Smooth muscle cell (in vitro differentiated cells): ENCODE data around the gene C16orf96. TPM values are rescaled to one million over a fixed set of nuclear protein-coding genes. Genes with fewer than 3 reads are reported as not detected.

Experiments
- DNase-seq: peaks from one replicate; lab custom pipeline; 2025; ENCODE audit not compliant: unreplicated experiment; lab: John Stamatoyannopoulos, UW
- H2AFZ ChIP-seq: fragments of 200-600 bp; sonication (generic); 2 replicates; pipeline ENCODE4 v1.6.0; 2016; ENCODE audit warnings: antibody characterized with exemption, low read depth, mild to moderate bottlenecking
- H3F3A ChIP-seq: fragments of 200-600 bp; sonication (generic); 2 replicates; pipeline ENCODE4 v1.6.0; 2017; ENCODE audit warnings: antibody characterized with exemption, low read depth
- H3K27ac ChIP-seq: fragments of 200-600 bp; sonication (generic); 2 replicates; pipeline ENCODE4 v1.5.1; 2016; ENCODE audit warnings: low read depth, mild to moderate bottlenecking
- H3K27me3 ChIP-seq: fragments of 200-600 bp; sonication (generic); 2 replicates; pipeline ENCODE4 v1.6.1; 2016; ENCODE audit warnings: low read depth, mild to moderate bottlenecking
- H3K36me3 ChIP-seq: fragments of 200-600 bp; sonication (generic); 2 replicates; pipeline ENCODE4 v1.5.1; 2016; ENCODE audit warnings: low read depth
- H3K4me1 ChIP-seq: fragments of 200-600 bp; sonication (generic); 2 replicates; pipeline ENCODE4 v1.5.1; 2016; ENCODE audit warnings: low read depth
- H3K4me2 ChIP-seq: fragments of 200-600 bp; sonication (generic); 2 replicates; pipeline ENCODE4 v1.6.0; 2016; ENCODE audit warnings: mild to moderate bottlenecking
- H3K4me3 ChIP-seq: fragments of 200-600 bp; sonication (generic); 2 replicates; pipeline ENCODE4 v1.5.1; 2016; ENCODE audit warnings: mild to moderate bottlenecking
- H3K79me2 ChIP-seq: fragments of 200-600 bp; sonication (generic); 2 replicates; pipeline ENCODE4 v1.6.0; 2016; ENCODE audit warnings: low read depth, mild to moderate bottlenecking
- H3K9ac ChIP-seq: fragments of 200-600 bp; sonication (generic); 2 replicates; pipeline ENCODE4 v1.6.0; 2016; ENCODE audit warnings: low read depth
- H3K9me3 ChIP-seq: fragments of 200-600 bp; sonication (generic); replicated peaks from 2 replicates; pipeline ENCODE4 v1.5.1; 2016; ENCODE audit warnings: low read depth
- H4K20me1 ChIP-seq: fragments of 200-600 bp; sonication (generic); 2 replicates; pipeline ENCODE4 v1.6.0; 2016; ENCODE audit warnings: low read depth
- whole genome bisulfite sequencing: methylation state at CpG from one replicate; pipeline ENCODE4 v1.1.7; 2016; ENCODE audit warnings: low lambda C conversion rate; 5-methylcytosine and 5-hydroxymethylcytosine counted together
- polyA plus RNA-seq: library from polyadenylated mRNA; unstranded; fragments of >200 nt; fragmentation: Nextera tagmentation; extraction: Ambion mirVana; gene quantifications from 2 replicates; pipeline ENCODE4 v1.2.1, GENCODE V29; 2016
- total RNA-seq: library from RNA; depleted of rRNA; stranded (reverse); fragments of >200 nt; gene quantifications from 2 replicates; pipeline ENCODE4 v1.2.3, GENCODE V29; 2014
- TF ChIP-seq, protein P1 (sequence below): fragments of 200-600 bp; sonication (generic); IDR thresholded peaks from 2 replicates; pipeline ENCODE4 v1.5.1; 2017; ENCODE audit warnings: borderline replicate concordance, mild to moderate bottlenecking, antibody characterized with exemption; ENCODE audit not compliant: insufficient read depth, poor library complexity, severe bottlenecking

The C16orf96 gene
- total and polyA plus RNA-seq, 2 experiments from 2014 or later = 0.09 TPM; not detected in 1

DNA sequence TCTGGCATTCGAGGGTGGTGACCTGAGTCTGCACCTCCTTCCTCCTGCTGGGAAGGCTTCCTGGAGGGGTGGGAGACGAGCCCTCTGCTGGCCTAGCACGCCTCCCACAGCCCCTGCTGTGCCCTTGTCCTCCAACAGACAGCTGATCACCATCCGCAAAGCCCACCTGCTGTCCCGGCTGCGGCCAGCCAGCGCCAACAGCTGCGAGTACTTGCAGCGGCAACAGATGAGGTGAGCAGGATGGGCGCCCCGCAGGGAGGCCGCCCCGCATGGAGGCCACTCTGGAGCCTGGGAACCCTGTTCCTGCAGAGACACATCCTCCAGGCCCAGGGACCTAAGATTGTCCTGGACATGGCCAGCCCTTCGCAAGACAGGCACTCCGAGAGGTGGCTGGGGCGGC, 36.9 kb downstream of the C16orf96 start:
- no peaks in the 10 kb centered on the region for H3K79me2 ChIP-seq
- H3K4me1 ChIP-seq = no peaks in the 10 kb centered on the region
- no peak overlapping the region for H3K9ac ChIP-seq
- no peaks in the 10 kb centered on the region for H3K36me3 ChIP-seq
- H3K27ac ChIP-seq = no peak overlapping the region
- no peaks in the 10 kb centered on the region for H4K20me1 ChIP-seq
- TF ChIP-seq, protein P1, sequence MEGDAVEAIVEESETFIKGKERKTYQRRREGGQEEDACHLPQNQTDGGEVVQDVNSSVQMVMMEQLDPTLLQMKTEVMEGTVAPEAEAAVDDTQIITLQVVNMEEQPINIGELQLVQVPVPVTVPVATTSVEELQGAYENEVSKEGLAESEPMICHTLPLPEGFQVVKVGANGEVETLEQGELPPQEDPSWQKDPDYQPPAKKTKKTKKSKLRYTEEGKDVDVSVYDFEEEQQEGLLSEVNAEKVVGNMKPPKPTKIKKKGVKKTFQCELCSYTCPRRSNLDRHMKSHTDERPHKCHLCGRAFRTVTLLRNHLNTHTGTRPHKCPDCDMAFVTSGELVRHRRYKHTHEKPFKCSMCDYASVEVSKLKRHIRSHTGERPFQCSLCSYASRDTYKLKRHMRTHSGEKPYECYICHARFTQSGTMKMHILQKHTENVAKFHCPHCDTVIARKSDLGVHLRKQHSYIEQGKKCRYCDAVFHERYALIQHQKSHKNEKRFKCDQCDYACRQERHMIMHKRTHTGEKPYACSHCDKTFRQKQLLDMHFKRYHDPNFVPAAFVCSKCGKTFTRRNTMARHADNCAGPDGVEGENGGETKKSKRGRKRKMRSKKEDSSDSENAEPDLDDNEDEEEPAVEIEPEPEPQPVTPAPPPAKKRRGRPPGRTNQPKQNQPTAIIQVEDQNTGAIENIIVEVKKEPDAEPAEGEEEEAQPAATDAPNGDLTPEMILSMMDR = no peak
- no peak overlapping the region for H2AFZ ChIP-seq
- no peaks in the 10 kb centered on the region for H3K27me3 ChIP-seq
- no peaks in the 10 kb centered on the region for H3K9me3 ChIP-seq
- WGBS = 56% methylated on average over 16 of the region's 16 CpGs
- H3F3A ChIP-seq = no peaks in the 10 kb centered on the region
- DNase-seq = no peak
- H3K4me2 ChIP-seq = no peak overlapping the region
- no peak overlapping the region for H3K4me3 ChIP-seq

DNA sequence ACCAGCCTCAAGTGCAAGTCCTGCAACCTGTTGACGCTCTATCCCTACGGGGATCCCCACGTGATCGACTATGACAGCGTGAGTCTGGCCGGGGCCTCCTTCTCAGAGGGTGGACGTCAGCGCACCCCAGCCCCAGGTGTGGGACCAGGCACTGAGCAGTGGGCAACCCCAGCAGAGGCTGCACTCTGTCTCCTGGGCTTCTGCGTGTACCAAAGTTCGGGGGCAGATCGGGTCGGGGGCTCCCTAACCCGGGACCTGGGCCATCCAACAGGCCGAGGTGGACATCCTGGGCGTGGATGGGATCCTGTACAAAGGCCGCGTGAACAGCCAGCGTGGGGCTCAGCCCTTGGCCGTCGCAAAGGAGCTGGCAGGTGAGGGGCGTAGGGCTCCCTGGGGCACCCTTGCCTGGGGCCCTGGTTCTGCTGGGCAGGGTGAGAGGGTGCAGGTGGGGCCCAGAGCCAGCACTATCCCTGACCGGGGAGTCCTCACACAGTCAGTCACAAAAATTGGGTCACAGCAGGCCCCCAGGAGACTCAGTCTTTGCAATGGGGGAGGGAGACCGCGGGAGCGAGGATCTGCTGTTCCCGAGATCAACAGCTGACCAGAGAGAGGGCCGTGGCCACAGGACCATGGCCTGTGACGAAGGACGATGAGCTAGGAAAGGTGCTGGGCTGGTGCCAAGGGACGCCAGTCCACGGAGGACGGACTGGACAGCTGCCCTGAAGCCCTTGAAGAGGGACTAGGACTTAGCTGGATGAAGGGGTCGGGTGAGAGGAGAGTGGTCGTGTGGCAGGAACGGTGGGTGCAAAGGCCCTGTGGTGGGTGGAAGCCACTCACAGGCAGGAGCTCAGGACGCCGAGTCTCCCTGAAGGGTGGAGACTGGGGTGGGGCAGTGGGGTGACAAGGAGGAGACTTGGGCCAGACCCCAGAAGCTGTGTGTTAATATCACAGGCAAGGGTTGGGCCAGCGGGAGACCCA, 38.6 kb downstream of the C16orf96 start:
- no peaks in the 10 kb centered on the region for H3K36me3 ChIP-seq
- H3K4me3 ChIP-seq = no peak overlapping the region
- no peaks in the 10 kb centered on the region for H3K79me2 ChIP-seq
- no peaks in the 10 kb centered on the region for H3F3A ChIP-seq
- no peak overlapping the region for H3K27ac ChIP-seq
- 97% methylated on average over 38 of the region's 38 CpGs for WGBS
- TF ChIP-seq, protein P1 = no peak
- no peaks in the 10 kb centered on the region for H4K20me1 ChIP-seq
- H3K27me3 ChIP-seq = no peaks in the 10 kb centered on the region
- no peak for DNase-seq
- H3K9ac ChIP-seq = no peak overlapping the region
- no peak overlapping the region for H3K4me2 ChIP-seq
- H2AFZ ChIP-seq = no peak overlapping the region
- no peaks in the 10 kb centered on the region for H3K9me3 ChIP-seq
- no peaks in the 10 kb centered on the region for H3K4me1 ChIP-seq

DNA sequence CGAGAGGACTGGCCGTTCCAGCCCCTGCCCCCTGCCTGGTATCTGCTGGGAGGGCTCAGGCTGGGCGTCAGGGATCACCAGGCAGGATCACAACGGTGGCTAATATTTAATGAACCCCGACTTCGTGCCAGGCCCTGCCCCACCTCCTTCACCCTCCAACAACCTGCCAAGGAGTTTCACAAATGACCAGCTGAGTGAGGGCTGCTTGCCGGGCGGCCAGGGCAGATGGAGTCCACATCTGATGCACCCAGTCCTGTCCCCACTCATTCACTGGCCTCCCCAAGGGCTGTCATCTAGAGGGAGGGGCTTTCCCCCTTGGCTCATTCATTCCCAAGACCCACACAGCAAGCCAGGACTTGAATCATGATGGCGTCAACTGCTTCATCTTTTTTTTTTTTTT, 41.0 kb downstream of the C16orf96 start:
- H3K36me3 ChIP-seq = no peaks in the 10 kb centered on the region
- no peak overlapping the region for H3K27ac ChIP-seq
- H3K4me1 ChIP-seq = no peaks in the 10 kb centered on the region
- H3K27me3 ChIP-seq = no peaks in the 10 kb centered on the region
- no peaks in the 10 kb centered on the region for H3K79me2 ChIP-seq
- H3K9me3 ChIP-seq = no peaks in the 10 kb centered on the region
- no peak overlapping the region for H2AFZ ChIP-seq
- H3K9ac ChIP-seq = no peak overlapping the region
- H3K4me2 ChIP-seq = no peak overlapping the region
- 83% methylated on average over 9 of the region's 9 CpGs for WGBS
- H3F3A ChIP-seq = no peaks in the 10 kb centered on the region
- H4K20me1 ChIP-seq = no peaks in the 10 kb centered on the region
- no peak for DNase-seq
- H3K4me3 ChIP-seq = no peak overlapping the region
- TF ChIP-seq, protein P1 = no peak

DNA sequence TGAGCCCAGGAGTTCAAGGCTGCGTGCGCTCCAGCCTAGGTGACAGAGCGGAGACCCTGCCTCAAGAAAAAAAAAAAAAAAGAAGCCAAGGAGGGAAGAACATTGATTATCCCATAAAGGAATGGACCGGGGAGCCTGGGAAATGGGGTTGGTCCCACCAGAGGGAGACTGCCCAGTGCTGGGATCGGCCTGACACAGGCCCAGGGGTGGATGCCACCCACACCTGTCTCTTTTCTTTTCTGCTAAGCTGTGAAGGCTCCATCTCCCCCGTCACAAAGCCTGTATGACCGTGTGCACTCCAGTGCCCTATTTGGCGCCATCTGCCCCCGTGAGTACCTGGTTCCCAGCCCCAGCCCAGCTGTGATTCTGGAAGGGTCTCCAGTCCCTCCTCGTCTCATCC, 42.9 kb downstream of the C16orf96 start:
- TF ChIP-seq, protein P1 = no peak
- H3K27me3 ChIP-seq = no peaks in the 10 kb centered on the region
- H3K4me1 ChIP-seq = no peaks in the 10 kb centered on the region
- no peak overlapping the region for H3K9ac ChIP-seq
- no peak overlapping the region for H2AFZ ChIP-seq
- no peaks in the 10 kb centered on the region for H3K36me3 ChIP-seq
- no peak for DNase-seq
- H3K4me2 ChIP-seq = no peak overlapping the region
- WGBS = 91% methylated on average over 10 of the region's 10 CpGs
- H3K79me2 ChIP-seq = no peaks in the 10 kb centered on the region
- H3K9me3 ChIP-seq = no peaks in the 10 kb centered on the region
- no peak overlapping the region for H3K4me3 ChIP-seq
- no peaks in the 10 kb centered on the region for H4K20me1 ChIP-seq
- H3K27ac ChIP-seq = no peak overlapping the region
- H3F3A ChIP-seq = no peaks in the 10 kb centered on the region
